Astrocyte (in vitro differentiated cells and primary cell): ENCODE measurements around the gene CNPPD1. TPM values are rescaled to one million over a fixed set of nuclear protein-coding genes. Genes with fewer than 3 reads are reported as not detected.

Source experiments
- DNase-seq: peaks from one replicate; pipeline ENCODE4 v3.0.0-alpha.2; 2010; ENCODE audit warnings: low read depth
- FAIRE-seq: peaks from 2 replicates; lab custom pipeline; 2011; peaks lifted over from hg19 to GRCh38; lab: Jason Lieb, UNC
- H2AFZ ChIP-seq: 2 replicates; pipeline ENCODE4 v1.6.0; 2012; ENCODE audit warnings: low read depth, low read length, inconsistent platforms
- H3K27ac ChIP-seq: 2 replicates; pipeline ENCODE4 v1.5.1; 2011; ENCODE audit warnings: low read depth, low read length, inconsistent platforms
- H3K27me3 ChIP-seq: 2 replicates; pipeline ENCODE4 v1.6.0; 2011; ENCODE audit warnings: low read length, inconsistent platforms; ENCODE audit not compliant: insufficient read depth
- H3K36me3 ChIP-seq: 2 replicates; pipeline ENCODE4 v1.5.1; 2011; ENCODE audit warnings: low read length, inconsistent platforms; ENCODE audit not compliant: insufficient read depth
- H3K4me1 ChIP-seq: 2 replicates; pipeline ENCODE4 v1.5.1; 2011; ENCODE audit warnings: low read length, inconsistent platforms; ENCODE audit not compliant: insufficient read depth
- H3K4me2 ChIP-seq: 2 replicates; pipeline ENCODE4 v1.6.0; 2012; ENCODE audit warnings: low read length, inconsistent platforms
- H3K4me3 ChIP-seq: 2 replicates; pipeline ENCODE4 v1.5.1; 2011; ENCODE audit warnings: low read depth, mild to moderate bottlenecking, low read length, inconsistent platforms; ENCODE audit not compliant: insufficient read depth
- H3K79me2 ChIP-seq: 2 replicates; pipeline ENCODE4 v1.6.0; 2012; ENCODE audit warnings: mild to moderate bottlenecking, low read length, inconsistent platforms; ENCODE audit not compliant: insufficient read depth
- H3K9ac ChIP-seq: 2 replicates; pipeline ENCODE4 v1.6.0; 2012; ENCODE audit warnings: mild to moderate bottlenecking, low read length, inconsistent platforms
- H3K9me3 ChIP-seq: 2 replicates; pipeline ENCODE4 v1.5.1; 2012; ENCODE audit warnings: low read depth, mild to moderate bottlenecking, low read length, inconsistent platforms; ENCODE audit not compliant: insufficient read depth
- H4K20me1 ChIP-seq: 2 replicates; pipeline ENCODE4 v1.6.0; 2012; ENCODE audit warnings: low read length, inconsistent platforms; ENCODE audit not compliant: insufficient read depth
- H3K27ac Mint-ChIP-seq: one replicate; pipeline ENCODE4 v1.8.0; 2021; ENCODE audit warnings: mild to moderate bottlenecking, mixed read lengths; ENCODE audit not compliant: unreplicated experiment
- H3K27me3 Mint-ChIP-seq: one replicate; pipeline ENCODE4 v1.8.0; 2021; ENCODE audit warnings: low read depth, mixed read lengths; ENCODE audit not compliant: unreplicated experiment
- H3K36me3 Mint-ChIP-seq: one replicate; pipeline ENCODE4 v1.8.0; 2021; ENCODE audit warnings: low read depth, mixed read lengths; ENCODE audit not compliant: unreplicated experiment
- H3K4me1 Mint-ChIP-seq: one replicate; pipeline ENCODE4 v1.8.0; 2021; ENCODE audit warnings: low read depth, mixed read lengths; ENCODE audit not compliant: unreplicated experiment
- H3K4me3 Mint-ChIP-seq: one replicate; pipeline ENCODE4 v1.8.0; 2021; ENCODE audit warnings: mild to moderate bottlenecking, moderate library complexity, mixed read lengths; ENCODE audit not compliant: unreplicated experiment
- H3K9me3 Mint-ChIP-seq: one replicate; pipeline ENCODE4 v1.8.0; 2021; ENCODE audit warnings: mild to moderate bottlenecking, mixed read lengths; ENCODE audit not compliant: unreplicated experiment
- CTCF ChIP-seq: IDR thresholded peaks from 2 replicates; pipeline ENCODE4 v1.5.1; 2011; ENCODE audit warnings: low read depth, mild to moderate bottlenecking, inconsistent platforms, low read length, moderate library complexity; ENCODE audit not compliant: insufficient read depth
- EZH2 ChIP-seq: IDR thresholded peaks from 2 replicates; pipeline ENCODE4 v1.6.1; 2012; ENCODE audit warnings: mild to moderate bottlenecking, low read length, inconsistent platforms; ENCODE audit not compliant: insufficient read depth
- total RNA-seq: library from RNA; stranded (reverse); gene quantifications from 2 replicates; pipeline ENCODE4 v1.2.1, GENCODE V29; 2021

Gene CNPPD1
- total RNA-seq, 1 donor from 2014 or later, result 28.1 TPM

DNA sequence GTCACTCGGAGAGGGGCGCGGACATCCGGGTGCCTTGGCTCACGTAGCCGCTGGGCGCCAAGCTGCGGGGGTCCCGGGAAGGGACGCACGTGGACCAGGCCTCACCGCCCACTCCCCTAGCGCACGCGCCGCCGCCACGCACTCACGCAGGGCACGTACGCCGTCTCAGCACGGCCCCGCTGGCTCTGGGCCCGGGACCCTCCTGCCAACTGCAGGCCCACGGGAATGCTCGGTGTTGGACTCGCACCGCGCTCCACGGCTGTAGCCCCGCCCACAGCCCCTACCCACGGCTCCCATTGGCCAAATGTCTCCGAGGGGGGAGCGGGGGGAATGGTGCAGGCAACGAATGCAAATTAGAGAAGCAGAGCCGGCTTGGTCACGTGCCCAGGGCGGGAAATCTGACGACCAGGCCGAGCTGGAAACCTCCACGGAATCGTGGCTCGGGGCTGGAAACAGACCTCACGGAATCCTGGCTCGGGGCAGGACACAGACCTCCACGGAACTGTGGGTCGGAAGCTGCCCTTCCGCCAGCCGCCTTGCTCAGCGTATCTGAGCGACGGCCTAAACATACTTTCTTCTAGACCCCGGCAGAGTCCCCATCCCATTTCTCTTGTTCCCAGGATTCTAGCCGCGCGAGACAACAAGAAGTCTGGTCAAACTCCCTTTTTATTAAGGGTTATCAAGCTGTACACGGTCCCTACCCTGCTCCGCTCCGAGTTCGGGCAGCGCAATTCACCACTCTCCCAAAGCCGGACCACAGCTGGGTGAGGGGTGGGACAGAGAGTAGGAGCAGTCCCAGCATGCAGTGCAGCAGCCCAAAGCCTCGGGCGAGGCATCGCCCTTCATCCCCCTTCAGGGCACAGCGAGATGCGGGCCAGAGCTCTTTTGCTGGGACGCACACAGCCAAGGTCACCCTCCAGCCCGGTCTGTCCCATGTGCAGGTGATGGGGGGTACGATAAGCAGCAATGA lies 42.3 kb upstream of the CNPPD1 start, which contains the start of gene ABCB6:
Gene ABCB6, minus strand, starts transcription at position 227 of the 970 bp plus-strand sequence. CDS start 285 bp downstream, outside the sequence.
- Mint-ChIP-seq H3K27ac (peak within 1 kb of the TSS; percentile 87), H3K9me3 (no peaks in the 10 kb centered on the region), H3K4me3 (peak within 1 kb of the TSS; percentile 86), H3K27me3 (no peaks in the 10 kb centered on the region), H3K4me1 (peaks cover 6% of the 10 kb centered on the region), H3K36me3 (peaks cover 30% of the 10 kb centered on the region)
- peaks cover 14% of the 10 kb centered on the region for H4K20me1 ChIP-seq
- H3K9me3 ChIP-seq, result no peaks in the 10 kb centered on the region
- DNase-seq, result peak; percentile 79
- peaks cover 8% of the 10 kb centered on the region for H3K79me2 ChIP-seq
- peak within 1 kb of the TSS; percentile 73 for H3K9ac ChIP-seq
- TF ChIP-seq EZH2 (no peak), CTCF (no peak)
- no peak for FAIRE-seq
- peak within 1 kb of the TSS; percentile 87 for H3K4me2 ChIP-seq
- peak within 1 kb of the TSS; percentile 71 for H2AFZ ChIP-seq
- H3K27me3 ChIP-seq, result no peaks in the 10 kb centered on the region
- peak within 1 kb of the TSS; percentile 79 for H3K27ac ChIP-seq
- peaks cover 23% of the 10 kb centered on the region for H3K4me1 ChIP-seq
- peaks cover 16% of the 10 kb centered on the region for H3K36me3 ChIP-seq
- H3K4me3 ChIP-seq, result peak within 1 kb of the TSS; percentile 60

DNA sequence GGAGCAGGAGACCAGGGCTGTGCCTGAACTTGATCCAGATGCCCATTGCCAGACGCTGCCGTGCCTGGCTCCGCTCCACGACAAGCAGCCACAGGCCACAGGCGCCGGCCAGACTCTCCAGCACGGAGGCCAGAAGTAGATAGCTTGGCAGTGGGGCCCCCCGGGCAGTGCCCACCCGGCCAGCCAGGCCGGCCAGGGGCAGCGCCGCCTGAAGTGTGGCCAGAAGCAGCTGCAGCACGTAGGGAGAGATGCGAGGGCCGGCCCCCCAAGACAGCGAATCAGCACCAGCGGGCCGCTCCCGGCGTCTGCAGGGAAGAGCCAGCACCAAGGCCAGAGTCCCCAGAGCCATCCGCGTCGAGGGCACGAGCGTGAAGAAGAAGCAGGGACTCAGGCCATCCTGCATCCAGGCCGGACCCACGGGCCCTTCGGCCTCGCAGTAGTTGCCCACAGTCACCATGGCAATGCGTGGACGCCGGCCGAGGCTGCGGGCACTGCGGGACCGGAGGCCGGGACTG lies 41.5 kb upstream of the CNPPD1 start:
- Histone ChIP-seq H3K9me3 (no peaks in the 10 kb centered on the region), H3K27me3 (no peaks in the 10 kb centered on the region), H2AFZ (peak overlapping the region; percentile 71), H3K36me3 (peaks cover 11% of the 10 kb centered on the region), H3K79me2 (peaks cover 8% of the 10 kb centered on the region), H3K4me2 (peak overlapping the region; percentile 87), H3K27ac (peak overlapping the region; percentile 79), H4K20me1 (peaks cover 14% of the 10 kb centered on the region), H3K4me3 (peak overlapping the region; percentile 60), H3K4me1 (peaks cover 23% of the 10 kb centered on the region), H3K9ac (peak overlapping the region; percentile 73)
- Mint-ChIP-seq H3K9me3 (no peaks in the 10 kb centered on the region), H3K27ac (peak overlapping the region; percentile 87), H3K4me1 (peaks cover 6% of the 10 kb centered on the region), H3K4me3 (peak overlapping the region; percentile 86), H3K27me3 (no peaks in the 10 kb centered on the region), H3K36me3 (peaks cover 26% of the 10 kb centered on the region)
- peak; percentile 66 for DNase-seq
- FAIRE-seq, result no peak
- TF ChIP-seq EZH2, result no peak
- TF ChIP-seq CTCF, result no peak
